Stimulated activated CD4-positive, alpha-beta T cell treated with anti-CD3 and anti-CD28 coated beads, TNF-alpha, amount 100 ng/mL, for 4 hours (primary cell): ENCODE data around the gene GNAT3.

Experiments
- DNase-seq, 3 experiments: peaks; one replicate each; pipeline ENCODE4 v3.0.0-alpha.2; 2020; ENCODE audit warnings: low read depth in 3 of 3

The GNAT3 gene

GRCh38 chr7:80463272-80463920 is 48.5 kb downstream of the GNAT3 start:
- DNase-seq, result no peak

GRCh38 chr7:80460857-80461256 is 51.0 kb downstream of the GNAT3 start:
- no peak for DNase-seq

- DNase-seq, result no peak
These were observed 51.9 kb downstream of the GNAT3 start for GRCh38 chr7:80459776-80460510.

GRCh38 chr7:80458822-80459725 is 52.8 kb downstream of the GNAT3 start:
- no peak for DNase-seq

GRCh38 chr7:80453699-80454340 is 58.0 kb downstream of the GNAT3 start:
- no peak for DNase-seq

- DNase-seq, result no peak
These were observed 61.1 kb downstream of the GNAT3 start for GRCh38 chr7:80450621-80451308.

- DNase-seq, result no peak
These were observed 62.0 kb downstream of the GNAT3 start for GRCh38 chr7:80449836-80450235.

- no peak for DNase-seq
These were observed 66.5 kb downstream of the GNAT3 start for GRCh38 chr7:80445351-80445750.

GRCh38 chr7:80444811-80445210 is 67.1 kb downstream of the GNAT3 start:
- DNase-seq, result no peak

GRCh38 chr7:80443325-80443724 is 68.5 kb downstream of the GNAT3 start:
- no peak for DNase-seq

GRCh38 chr7:80440883-80441282 is 71.0 kb downstream of the GNAT3 start:
- DNase-seq, result no peak

- DNase-seq, result no peak
These were observed 71.7 kb downstream of the GNAT3 start for GRCh38 chr7:80439894-80440821.

- no peak for DNase-seq
These were observed 76.3 kb downstream of the GNAT3 start for GRCh38 chr7:80435521-80435920.

GRCh38 chr7:80434047-80434446 is 77.8 kb downstream of the GNAT3 start:
- no peak for DNase-seq

- DNase-seq, result no peak
These were observed 79.7 kb downstream of the GNAT3 start for GRCh38 chr7:80432166-80432565.

GRCh38 chr7:80429181-80429580 is 82.7 kb downstream of the GNAT3 start:
- no peak for DNase-seq

- DNase-seq, result no peak
These were observed 83.5 kb downstream of the GNAT3 start for GRCh38 chr7:80428161-80429054.

- DNase-seq, result no peak
These were observed 84.6 kb downstream of the GNAT3 start for GRCh38 chr7:80427218-80427617.

GRCh38 chr7:80420876-80421275 is 91.0 kb downstream of the GNAT3 start:
- no peak for DNase-seq
